ENCODE measurements around the gene PLSCR1.
"Not testable (repeated sequence)": the region's sequence is repeated elsewhere in the genome, so short reads cannot be mapped to it uniquely, and the experiment has no call there.

PLSCR1 gene

DNA sequence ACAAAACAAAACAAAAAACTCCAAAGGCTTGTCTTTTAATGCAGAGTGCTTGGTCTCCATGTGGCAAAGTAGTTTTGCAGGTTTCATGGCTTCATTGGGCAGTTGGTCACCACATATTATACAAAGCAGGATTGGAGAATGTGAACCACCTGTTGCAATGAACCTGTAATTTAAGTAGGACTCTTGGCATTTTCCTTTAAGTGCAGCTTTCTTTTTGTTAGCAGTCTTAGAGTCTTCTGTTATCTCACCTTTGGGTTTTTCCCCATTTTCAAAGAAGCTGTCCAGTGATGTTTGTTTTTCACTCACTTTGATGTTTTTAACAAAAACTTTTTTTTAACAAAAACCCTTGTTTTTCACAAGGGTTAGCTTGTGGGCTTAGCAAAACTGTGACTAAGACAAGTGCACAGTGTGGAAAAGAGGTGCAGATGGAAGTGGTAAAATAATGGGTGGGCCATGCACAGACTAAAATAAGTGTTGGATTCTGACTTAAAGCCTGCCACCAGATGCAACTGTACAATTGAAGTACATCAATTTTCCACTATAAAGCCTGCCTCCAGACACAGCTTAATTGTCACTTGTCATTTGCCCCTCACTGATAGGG, 2.9 kb upstream of the PLSCR1 start:
- no peak for DNase-seq

DNA sequence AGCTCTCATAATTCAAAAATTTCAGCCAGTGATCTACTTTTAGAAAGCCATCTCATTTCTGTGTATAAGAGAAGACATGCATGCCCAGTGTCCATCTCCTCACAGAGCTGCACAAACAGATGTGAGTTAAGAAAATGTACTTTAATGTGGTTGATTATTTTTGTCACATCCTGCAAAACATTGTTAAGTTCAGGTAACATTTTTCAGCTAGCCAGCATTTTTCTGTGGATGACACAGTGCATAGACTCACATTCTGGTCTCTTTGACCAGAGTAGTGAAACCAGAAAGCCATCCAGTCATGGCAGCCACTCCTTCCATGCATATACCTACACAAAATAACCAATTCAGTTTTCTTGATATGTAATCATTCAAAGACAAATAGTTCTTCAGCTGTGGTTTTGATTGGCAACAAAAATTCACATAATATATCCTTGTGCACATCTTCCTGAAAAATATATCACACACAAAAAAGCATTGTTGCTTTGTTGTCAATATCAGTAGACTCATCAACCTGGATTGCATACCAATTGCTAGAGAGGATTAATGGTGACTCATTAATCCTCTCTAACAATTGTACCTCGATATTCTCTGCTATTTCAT, 2.1 kb upstream of the PLSCR1 start:
- DNase-seq = no peak

DNA sequence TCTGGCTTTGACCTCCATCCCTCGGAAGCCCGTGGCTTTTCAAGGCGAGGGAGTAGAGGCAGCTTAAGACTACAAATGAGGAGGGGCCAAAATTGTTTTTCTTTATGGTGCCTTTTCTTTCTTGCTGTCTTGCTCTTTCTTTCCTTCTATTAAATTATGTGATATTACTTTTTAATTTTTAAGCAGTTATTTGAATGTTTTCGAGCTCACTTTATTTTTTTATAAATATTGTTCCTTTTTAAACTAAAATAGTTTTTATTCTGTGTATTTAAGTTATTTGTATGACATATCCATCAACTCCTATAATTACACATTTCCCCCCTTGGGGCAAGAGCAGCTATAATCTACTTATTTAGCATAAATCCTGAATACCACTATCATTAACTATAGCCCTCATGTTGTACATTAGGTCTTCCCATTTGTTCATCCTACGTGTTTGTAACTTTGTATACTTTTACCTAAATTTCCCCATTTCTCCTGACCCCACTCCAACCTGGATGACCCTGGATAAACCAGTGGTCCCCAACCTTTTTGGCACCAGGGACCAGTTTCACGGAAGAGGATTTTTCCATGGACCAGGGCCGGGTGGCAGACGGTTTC, 622 bp upstream of the PLSCR1 start:
- DNase-seq = no peak

DNA sequence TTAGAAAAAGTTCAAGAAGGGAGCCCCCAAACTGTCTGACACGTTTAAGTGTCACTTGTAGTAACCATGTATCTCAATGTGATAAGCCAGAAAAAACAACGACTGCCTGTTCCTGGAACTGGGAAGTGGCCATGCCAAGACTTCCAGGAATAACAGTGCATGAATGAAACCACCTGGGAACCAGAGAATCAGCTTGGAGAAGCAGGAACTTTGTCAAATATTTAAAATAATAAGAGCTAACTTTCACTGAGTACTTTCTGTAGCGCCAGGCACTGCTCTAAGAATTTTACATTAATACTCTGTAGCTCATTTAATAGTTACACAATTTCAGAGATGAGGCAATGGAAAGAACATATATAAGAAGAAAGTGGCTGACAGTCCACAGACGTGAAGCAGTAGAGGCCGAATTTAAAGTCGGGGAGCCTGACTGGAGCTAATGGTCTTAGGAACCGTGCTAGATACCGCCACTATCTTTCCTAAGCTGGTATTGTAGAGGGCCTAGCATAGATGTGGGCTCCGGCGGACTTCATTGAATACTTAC, 876 bp downstream of the PLSCR1 start:
- DNase-seq = no peak

DNA sequence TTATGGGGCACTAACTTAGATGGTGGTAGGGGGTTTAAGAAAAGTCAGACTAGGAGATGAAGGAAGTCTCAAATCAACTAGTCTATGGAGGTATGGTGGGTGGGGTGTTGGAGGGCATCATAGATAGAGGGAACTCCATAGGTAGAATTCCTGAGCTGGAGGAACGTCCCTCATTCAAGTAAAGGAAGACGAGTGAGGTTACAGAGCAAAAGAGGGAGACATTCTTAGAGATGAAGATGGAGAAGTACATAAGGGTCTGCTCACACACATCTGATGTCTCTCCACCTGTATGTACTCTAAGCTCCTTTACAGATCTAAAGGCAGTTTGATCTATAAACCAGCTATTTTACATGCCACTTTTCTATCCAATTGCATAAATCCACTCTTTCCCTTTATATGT, 1.4 kb downstream of the PLSCR1 start:
- DNase-seq = no peak

DNA sequence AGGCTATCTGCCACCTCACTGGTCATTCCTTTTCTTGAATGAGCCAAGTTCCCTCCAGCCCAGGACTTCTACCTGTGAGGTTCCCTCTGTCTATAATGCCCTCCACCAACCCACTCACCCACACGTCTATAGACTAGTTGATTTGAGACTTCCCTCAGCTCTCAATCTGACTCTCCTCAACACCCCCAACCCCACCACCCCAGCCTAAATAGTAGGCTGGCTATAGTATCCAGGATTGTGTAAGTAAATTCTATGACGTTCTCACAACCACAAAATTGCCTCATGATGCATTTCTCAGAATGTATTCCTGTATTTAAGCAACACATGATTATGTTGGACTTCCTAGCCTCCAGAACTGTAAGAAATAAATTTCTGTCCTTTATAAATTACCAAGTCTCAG, 2.2 kb downstream of the PLSCR1 start:
- peak; percentile 2 to 19 for DNase-seq

DNA sequence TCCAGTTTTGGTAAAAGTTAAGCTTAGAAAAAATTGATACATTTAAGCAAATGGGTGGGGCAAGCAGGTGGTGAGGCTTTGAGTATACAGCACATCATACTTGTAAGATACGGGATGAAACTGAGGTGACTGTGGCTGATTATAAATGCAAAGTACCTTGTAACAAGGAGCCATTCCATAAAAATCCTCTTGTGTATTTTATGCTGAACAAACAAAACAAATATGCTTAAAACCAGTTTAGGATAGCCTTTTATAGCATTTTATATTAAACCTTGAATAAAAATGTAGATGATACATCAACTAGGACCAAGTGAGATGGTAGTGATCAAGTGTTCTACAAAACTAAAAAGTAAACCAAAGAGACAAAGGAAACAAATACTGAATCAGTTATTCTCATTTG, 3.4 kb downstream of the PLSCR1 start:
- DNase-seq = no peak

DNA sequence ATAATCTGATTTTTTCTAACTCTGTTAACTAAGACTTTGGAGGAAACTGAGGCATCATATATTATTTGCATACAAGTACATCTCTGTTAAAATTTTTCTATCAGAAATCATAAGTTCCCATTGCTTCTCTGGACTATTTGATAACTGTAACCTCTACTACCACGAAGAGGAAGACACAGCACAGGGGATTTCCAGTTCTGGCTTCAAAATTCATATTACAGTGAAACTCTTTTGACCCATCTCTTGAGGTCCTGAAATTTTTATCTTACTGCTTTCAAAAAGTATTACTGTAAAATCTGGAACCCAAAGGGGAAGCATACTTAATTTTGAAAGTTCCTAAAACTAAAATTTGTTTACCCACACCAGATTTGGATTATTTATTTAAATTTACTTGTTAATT, 4.2 kb downstream of the PLSCR1 start:
- no peak for DNase-seq

DNA sequence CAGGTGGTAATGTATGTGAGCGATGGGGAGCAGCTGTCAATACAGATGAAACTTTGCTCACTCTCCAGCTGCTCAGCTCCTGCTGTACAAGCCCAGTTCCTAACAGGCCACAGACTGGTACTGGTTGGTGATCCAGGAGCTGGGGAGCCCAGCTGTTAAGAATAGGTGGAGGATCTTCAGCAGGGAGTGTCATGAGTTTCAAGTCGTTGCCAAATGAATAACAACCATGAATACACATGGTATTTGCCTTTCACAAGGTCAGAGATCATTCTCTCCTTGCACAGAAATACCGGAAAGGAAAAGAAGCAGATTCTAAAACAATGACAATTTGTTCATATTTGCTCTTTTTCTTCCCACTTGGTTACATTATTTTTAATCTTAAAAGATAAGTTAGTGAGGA, 5.1 kb downstream of the PLSCR1 start:
- DNase-seq = no peak

DNA sequence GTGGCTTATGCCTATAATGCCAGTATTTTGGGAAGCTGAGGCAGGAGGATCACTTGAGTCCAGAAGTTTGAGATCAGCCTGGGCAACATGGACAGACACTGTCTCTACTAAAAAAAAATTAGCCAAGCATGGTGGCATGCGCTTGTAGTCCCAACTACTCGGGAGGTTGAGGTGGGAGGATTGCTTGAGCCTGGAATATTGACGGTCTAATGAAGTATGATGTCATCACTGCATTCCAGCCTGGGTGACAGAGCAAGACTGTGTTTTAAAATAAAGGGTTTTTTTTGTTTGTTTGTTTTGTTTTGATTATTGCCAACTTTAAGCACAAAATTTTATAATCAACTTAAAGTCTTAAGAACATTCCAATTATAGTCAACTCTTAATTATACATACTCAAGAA, 6.8 kb downstream of the PLSCR1 start:
- no peak for DNase-seq

DNA sequence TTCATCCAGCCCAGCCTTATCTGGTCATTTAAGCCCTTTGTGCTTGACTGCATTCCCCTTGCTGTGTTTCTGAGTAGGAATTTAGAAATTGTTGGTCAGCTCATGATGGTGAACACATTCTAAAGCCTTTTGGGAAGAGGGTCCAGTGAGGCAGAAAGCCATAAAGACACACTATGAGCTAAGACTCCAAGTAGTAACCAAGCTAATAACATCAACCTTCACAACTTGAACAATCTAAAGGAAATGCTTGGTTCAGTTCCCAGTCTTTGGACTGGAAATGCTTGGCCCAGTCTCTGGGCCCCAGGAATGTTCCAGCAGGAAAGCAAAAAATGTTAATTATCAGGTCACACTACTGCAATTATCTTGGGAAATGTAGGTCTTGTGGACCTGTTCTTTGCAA, 7.7 kb downstream of the PLSCR1 start:
- DNase-seq = no peak

DNA sequence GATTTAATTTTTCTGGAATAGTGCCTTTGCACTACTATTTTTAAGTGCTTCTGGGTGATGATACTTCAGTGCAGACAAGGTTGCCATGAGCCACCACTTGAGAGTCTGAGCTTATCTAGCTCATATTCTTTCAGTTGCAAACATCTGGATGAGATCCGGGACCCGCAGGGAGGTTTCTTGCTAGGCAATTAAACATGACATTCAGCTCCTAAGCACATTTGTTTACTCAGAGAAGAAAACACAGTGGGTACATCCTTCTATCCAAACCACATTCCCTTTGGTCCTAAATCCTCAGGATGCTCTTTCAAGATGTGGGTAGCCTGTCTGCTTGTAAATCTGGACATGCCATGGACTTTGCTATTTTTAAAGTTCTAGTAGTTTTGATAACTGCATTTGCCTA, 12.0 kb downstream of the PLSCR1 start:
- DNase-seq = no peak

DNA sequence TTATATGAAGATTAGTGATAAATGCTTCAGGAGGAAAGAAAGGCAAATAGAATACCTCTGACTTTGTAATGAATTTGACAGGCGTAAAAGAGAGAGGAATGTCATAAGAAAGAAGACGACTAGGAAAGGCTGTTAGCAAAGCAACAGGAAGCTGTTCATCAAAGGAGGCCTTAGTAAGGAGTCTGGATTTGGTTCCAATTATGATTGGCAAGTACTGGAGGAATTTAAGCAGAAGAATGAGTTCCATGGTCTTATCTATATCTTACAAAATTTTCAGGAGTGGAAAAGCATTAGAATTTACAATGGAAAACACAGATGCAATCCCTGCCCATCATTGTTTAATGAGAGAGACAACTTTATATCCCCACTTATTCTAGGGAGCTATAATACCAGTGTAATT, 13.8 kb downstream of the PLSCR1 start:
- DNase-seq = no peak

DNA sequence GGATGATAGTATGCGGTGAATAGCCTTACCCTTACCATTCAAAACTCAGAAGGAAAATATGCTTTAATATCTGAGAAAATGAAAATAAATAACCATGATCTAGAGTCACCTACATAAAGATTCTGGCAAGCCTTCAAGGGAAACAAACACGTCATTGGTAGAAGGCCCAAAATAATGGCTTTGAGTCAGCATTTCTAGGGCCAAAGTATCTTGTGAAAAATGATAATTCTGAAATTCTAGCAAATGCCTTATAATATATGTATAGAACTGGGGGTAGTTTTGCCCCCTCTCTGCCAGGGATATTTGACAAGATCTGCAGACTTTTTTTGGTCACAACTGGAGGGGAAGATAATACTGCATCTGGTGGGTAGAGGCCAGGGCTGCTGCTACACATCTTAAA, 15.4 kb downstream of the PLSCR1 start:
- no peak for DNase-seq

DNA sequence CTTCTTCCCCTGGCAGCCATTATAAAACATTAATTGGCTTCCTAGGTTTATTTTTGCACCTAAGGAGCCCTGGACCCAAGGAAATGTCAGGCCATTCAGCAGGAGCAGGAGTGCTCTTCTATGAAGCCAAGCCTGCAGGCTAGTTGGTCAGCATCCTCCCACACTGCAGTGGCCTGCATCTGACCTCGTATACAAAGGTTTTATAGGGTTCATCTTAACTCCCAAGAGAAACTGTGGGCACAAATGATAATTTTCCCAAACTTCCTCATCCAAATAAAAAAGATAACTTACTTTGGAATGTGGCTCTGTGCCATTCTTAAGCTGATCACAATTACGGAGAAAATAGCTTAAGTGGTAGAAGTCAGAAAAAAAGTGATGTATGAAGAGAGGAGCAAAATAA, 19.4 kb downstream of the PLSCR1 start:
- no peak for DNase-seq

DNA sequence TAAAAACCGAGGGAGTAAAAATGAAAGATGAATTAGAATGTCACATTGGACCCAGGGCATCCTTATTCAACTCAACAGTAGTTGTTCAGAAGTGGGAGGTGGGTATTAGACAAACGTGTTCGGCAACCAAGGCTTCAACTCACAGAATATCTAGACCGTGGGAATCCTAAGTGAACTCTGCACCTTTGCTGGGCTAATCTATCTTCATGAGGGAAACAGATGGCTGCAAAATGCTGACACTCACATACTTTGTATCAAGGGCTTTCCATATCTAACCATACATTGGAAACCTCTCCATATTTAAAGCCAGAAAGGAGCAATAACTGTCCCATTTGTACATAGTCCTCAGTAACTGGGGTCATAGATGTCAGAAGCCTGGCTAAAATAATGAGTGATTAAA, 20.9 kb downstream of the PLSCR1 start:
- no peak for DNase-seq

DNA sequence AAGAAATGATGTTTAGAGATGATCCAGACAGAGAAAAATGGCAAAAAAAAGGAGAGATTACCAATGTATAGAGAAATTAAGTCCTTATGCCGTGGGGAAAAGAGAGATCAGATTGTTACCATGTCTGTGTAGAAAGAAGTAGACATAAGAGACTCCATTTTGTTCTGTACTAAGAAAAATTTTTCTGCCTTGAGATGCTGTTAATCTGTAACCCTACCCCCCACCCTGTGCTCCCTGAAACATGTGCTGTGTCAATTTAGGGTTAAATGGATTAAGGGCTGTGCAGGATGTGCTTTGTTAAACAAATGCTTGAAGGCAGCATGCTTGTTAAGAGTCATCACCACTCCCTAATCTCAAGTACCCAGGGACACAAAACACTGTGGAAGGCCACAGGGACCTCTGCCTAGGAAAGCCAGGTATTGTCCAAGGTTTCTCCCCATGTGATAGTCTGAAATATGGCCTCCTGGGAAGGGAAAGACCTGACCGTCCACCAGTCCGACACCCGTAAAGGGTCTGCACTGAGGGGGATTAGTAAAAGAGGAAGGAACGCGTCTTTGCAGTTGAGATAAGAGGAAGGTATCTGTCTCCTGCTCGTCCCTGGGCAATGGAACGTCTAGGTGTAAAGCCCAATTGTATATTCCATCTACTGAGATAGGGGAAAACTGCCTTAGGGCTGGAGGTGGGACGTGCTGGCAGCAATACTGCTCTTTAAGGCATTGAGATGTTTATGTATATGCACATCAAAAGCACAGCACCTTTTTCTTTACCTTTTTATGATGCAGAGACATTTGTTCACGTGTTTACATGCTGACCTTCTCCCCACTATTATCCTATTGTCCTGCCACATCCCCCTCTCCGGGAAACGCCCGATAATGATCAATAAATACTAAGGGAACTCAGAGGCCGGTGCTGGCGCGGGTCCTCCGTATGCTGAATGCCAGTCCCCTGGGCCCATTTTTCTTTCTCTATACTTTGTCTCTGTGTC, 21.9 kb downstream of the PLSCR1 start:
- not testable (repeated sequence) for DNase-seq

DNA sequence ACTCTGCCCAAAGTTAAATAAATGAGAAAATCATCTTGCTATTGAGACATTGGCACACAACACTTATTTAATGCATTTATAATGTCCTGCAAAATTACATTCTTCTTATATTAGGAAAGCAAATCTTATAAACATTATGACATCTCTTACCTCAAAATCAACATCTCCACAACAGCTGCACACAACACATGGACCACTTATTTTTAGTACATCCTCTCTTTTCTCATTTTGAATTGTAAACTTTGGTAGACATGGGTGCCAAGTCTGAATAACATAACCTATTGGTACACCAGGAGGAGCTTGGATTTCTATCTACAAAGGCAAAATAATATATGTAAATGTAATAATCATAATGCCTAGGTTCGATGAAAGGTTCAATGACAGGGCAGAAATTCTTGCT, 23.0 kb downstream of the PLSCR1 start:
- no peak for DNase-seq

DNA sequence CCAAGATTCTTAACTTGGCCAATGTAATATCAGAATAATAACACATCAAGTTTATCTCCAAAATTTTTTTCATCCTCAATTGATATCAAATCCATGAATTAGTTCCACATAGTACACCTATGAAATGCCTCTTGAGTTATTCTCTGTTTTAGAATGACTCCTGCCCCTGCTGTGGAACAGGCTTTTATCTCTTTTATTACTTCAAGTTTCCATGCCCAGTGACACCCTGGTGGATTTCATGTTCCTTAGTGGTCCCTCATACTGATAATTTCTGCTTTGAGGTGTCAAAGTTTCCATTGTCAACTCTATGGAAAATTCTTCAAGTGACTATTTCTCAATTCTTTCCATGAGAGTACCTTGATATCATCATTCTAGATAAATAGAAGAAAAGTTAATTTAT, 24.6 kb downstream of the PLSCR1 start:
- no peak for DNase-seq

DNA sequence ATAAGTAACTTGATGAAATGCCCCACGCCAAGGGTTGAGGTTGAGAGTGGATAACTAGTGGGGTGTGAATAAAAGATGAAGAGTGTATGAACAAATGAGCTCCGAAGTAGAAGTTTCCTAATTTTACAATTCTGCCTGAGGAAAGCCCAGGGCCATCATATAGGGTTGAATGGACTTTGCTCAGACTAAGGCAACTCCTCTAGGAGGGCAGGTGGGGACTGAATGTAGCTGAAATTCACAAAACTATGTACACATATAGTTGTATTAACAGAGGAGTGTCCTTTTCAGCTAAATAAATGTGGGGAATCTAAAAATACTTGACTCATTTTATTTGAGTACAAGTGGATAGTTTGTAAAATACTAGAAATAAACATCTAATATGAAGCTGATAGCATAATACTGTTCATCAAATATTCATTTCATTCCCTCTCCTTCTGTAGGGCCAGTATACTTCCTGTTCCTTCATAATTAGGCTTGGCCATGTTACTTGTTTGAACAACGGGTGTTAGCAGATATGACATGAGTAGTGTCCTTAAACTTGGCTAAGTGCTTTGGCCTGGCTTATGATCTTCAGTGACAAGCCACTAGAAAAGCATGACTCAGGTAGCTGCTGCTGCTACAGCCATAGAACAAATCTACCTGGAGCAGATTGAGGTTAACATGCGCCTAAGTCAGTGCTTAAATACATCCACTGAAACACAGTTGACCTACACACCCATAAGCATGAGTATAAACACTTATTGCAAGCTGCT, 26.5 kb downstream of the PLSCR1 start:
- DNase-seq = no peak

DNA sequence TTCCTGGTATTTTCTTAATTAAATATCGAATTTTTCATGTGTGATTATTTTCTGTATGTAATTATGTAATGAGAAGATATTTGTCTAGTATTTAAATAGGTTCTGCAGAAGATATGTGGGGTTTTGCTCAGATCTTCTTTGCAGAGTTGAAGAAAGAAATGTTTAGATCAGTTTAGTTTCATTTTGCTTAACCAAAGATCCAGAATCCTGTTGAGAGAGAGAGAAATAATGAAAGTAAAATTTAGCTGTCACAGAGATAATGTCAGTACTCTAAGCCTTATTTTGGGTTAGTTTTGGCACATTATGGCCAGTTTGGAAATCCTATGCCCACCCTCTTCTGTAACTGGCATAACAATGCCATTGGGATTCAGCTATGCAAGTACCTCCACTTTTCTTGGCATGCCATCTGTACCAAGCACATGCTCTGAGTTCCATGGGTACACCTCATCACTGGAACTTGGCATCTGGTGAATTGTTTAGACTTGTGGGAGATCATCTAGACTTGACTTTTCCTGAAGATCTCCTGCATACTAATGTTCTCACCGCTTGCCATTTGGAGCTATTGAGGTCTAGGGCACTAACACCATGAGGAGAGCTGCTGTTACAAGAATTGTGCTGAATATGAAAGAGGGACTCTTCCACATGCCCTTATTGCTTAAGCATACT, 30.9 kb downstream of the PLSCR1 start:
- DNase-seq = no peak

All from activated CD4-positive, alpha-beta T cell treated with anti-CD3 and anti-CD28 coated beads, Interleukin-2, amount 50 U/mL, for 48 hours (primary cell).